ENCODE results near the gene SRRM3. TPM values are rescaled to one million over a fixed set of nuclear protein-coding genes. Genes with fewer than 3 reads are reported as not detected.

SRRM3 gene
- total and polyA plus RNA-seq, 9 of the 15 experiments (the other 6 are each of a cell fraction or from before 2014, with no cell fraction given) = 0.04 to 0.91 (median 0.46) TPM; not detected in 2

DNA sequence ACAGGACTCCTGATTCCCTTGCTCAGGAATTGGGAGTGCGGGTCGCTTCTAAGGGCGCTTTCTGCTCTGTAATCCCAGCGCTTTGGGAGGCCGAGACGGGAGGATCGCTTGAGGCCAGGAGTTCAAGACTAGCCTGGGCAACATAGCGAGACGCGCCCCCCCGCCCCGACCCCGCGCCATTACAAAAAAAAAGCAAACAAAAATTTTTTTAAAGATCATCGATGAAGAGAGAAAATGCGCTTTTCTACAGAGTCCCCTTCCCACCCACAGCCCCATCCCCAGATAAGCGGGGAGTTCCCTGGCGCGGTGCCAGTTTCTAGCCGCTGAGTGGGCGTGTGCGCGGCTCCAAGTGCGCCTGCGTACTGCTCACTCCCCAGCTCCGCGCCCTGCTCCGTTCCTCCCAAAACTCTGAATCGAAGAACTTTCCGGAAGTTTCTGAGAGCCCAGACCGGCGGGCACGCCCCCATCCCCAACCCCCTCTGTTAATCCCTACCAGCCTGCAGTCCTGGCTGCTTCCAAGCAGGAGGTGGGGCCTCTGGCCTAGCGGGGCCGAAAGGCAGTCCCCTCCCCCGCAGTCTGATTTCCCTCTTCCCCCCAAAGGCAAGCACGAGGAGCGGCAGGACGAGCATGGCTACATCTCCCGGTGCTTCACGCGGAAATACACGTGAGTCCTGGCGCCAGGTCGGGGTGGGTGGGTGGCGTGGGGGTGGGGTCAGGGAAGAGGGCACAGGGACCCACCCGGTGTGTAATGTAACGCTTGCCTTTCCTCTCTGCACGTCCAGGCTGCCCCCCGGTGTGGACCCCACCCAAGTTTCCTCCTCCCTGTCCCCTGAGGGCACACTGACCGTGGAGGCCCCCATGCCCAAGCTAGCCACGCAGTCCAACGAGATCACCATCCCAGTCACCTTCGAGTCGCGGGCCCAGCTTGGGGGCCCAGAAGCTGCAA is 101.8 kb downstream of the SRRM3 start (continued):
- TF ChIP-seq, protein P1, sequence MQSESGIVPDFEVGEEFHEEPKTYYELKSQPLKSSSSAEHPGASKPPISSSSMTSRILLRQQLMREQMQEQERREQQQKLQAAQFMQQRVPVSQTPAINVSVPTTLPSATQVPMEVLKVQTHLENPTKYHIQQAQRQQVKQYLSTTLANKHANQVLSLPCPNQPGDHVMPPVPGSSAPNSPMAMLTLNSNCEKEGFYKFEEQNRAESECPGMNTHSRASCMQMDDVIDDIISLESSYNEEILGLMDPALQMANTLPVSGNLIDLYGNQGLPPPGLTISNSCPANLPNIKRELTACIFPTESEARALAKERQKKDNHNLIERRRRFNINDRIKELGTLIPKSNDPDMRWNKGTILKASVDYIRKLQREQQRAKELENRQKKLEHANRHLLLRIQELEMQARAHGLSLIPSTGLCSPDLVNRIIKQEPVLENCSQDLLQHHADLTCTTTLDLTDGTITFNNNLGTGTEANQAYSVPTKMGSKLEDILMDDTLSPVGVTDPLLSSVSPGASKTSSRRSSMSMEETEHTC (IDR thresholded peaks at IDR 0.05) = no peak
- TF ChIP-seq SMC3 (conservative IDR thresholded peaks at IDR 0.05; ENCODE audit: insufficient read depth, low read depth, low read length) = no peak
- no peak for TF ChIP-seq ZNF354B (CRISPR knock-in tag; IDR thresholded peaks at IDR 0.05)
- no peak for TF ChIP-seq SNAPC5 (CRISPR knock-in tag; IDR thresholded peaks at IDR 0.05)
- TF ChIP-seq SUPT5H (IDR thresholded peaks at IDR 0.05) = peak; percentile 69
- TF ChIP-seq OTX1 (CRISPR knock-in tag; IDR thresholded peaks at IDR 0.05) = no peak
- TF ChIP-seq THRAP3 (IDR thresholded peaks at IDR 0.05; ENCODE audit: borderline replicate concordance) = no peak
- TF ChIP-seq, protein P2, sequence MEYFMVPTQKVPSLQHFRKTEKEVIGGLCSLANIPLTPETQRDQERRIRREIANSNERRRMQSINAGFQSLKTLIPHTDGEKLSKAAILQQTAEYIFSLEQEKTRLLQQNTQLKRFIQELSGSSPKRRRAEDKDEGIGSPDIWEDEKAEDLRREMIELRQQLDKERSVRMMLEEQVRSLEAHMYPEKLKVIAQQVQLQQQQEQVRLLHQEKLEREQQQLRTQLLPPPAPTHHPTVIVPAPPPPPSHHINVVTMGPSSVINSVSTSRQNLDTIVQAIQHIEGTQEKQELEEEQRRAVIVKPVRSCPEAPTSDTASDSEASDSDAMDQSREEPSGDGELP (CRISPR knock-in tag; IDR thresholded peaks at IDR 0.05; ENCODE audit: borderline replicate concordance) = peak; percentile 83; the same call in 1 of the 2 replicates
- no peak for TF ChIP-seq MTF1 (CRISPR knock-in tag; IDR thresholded peaks at IDR 0.05; ENCODE audit: borderline replicate concordance)
- TF ChIP-seq, protein P3, sequence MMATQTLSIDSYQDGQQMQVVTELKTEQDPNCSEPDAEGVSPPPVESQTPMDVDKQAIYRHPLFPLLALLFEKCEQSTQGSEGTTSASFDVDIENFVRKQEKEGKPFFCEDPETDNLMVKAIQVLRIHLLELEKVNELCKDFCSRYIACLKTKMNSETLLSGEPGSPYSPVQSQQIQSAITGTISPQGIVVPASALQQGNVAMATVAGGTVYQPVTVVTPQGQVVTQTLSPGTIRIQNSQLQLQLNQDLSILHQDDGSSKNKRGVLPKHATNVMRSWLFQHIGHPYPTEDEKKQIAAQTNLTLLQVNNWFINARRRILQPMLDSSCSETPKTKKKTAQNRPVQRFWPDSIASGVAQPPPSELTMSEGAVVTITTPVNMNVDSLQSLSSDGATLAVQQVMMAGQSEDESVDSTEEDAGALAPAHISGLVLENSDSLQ (IDR thresholded peaks at IDR 0.05) = no peak
- no peak for TF ChIP-seq RBM22 (IDR thresholded peaks at IDR 0.05; ENCODE audit: low read depth, low read length, poor library complexity, severe bottlenecking)
- TF ChIP-seq PRMT5 (CRISPR knock-in tag; IDR thresholded peaks at IDR 0.05) = 0 out of 2 replicates have a peak, but pooled peaks have one; percentile 28
- TF ChIP-seq, protein P4, sequence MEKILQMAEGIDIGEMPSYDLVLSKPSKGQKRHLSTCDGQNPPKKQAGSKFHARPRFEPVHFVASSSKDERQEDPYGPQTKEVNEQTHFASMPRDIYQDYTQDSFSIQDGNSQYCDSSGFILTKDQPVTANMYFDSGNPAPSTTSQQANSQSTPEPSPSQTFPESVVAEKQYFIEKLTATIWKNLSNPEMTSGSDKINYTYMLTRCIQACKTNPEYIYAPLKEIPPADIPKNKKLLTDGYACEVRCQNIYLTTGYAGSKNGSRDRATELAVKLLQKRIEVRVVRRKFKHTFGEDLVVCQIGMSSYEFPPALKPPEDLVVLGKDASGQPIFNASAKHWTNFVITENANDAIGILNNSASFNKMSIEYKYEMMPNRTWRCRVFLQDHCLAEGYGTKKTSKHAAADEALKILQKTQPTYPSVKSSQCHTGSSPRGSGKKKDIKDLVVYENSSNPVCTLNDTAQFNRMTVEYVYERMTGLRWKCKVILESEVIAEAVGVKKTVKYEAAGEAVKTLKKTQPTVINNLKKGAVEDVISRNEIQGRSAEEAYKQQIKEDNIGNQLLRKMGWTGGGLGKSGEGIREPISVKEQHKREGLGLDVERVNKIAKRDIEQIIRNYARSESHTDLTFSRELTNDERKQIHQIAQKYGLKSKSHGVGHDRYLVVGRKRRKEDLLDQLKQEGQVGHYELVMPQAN (IDR thresholded peaks at IDR 0.05; ENCODE audit: borderline replicate concordance) = peak; percentile 78; the same call in 1 of the 2 replicates
- TF ChIP-seq THRA (IDR thresholded peaks at IDR 0.05) = no peak
- no peak for TF ChIP-seq ZNF57 (CRISPR knock-in tag; IDR thresholded peaks at IDR 0.05)
- TF ChIP-seq HMGN3 (IDR thresholded peaks at IDR 0.05; ENCODE audit: borderline replicate concordance, extremely low read depth, insufficient read length, low read depth, low read length) = peak; percentile 92
- TF ChIP-seq SMARCE1 (IDR thresholded peaks at IDR 0.05) = peak; percentile 40; the same call in 1 of the 2 replicates
- TF ChIP-seq TAF7 (tag; IDR thresholded peaks at IDR 0.05) = no peak
- TF ChIP-seq ZBTB7A (IDR thresholded peaks at IDR 0.05; ENCODE audit: borderline replicate concordance, control insufficient read depth, low read depth, low read length) = peak; percentile 82
- TF ChIP-seq HNRNPH1 (optimal IDR thresholded peaks at IDR 0.05; ENCODE audit: low read depth, low read length) = no peak

Measured in K562 (cell line).